ENCODE data around the gene PODXL2. TPM values are rescaled to one million over a fixed set of nuclear protein-coding genes. Genes with fewer than 3 reads are reported as not detected.

The PODXL2 gene
- total RNA-seq, 3 donors from 2014 or later: 5.4 to 18.5 (median 16.2) TPM

DNA sequence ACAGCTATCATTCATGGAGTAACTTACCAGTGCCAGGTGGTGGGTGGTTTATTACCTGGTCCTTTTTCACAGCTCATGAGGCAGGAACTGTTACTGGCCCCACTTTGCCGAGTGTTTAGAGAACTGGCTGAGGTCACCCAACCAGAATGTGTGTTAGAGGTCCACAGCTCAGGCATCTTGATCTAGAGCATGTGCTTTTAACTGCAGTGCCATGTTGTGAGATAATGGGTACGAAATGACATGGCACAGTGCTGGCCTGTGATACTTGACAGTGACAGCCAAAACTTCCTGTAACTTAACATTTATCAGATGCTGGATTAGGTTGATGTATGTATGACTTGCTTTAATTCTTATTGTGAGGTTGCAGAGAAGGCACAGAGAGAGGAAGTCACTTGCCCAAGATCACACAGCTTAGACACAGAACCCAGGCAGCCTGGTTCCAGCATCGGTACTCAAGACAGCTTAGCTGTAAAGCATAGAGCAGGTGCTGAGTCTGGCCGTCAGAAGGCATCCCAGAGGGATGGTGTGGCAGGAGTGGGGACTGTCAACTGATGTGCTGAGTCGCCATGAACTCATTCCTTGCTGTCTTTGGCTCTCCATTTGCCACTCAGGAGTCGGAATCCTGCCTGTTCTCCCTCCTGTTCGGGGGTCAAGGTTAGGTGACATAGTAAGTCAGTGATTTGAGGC lies 21.2 kb upstream of the PODXL2 start:
- DNase-seq (no peak), ATAC-seq (no peak)
- Histone ChIP-seq H3K36me3 (ENCODE audit: low read depth) (no peaks in the 10 kb centered on the region), H3K9me3 (no peaks in the 10 kb centered on the region), H3K4me3 (no peak overlapping the region), H3K4me1 (ENCODE audit: low read depth) (no peaks in the 10 kb centered on the region)
- intact Hi-C loops (cut with DNase I, micrococcal nuclease): no loop called here
- TF ChIP-seq, protein P1, sequence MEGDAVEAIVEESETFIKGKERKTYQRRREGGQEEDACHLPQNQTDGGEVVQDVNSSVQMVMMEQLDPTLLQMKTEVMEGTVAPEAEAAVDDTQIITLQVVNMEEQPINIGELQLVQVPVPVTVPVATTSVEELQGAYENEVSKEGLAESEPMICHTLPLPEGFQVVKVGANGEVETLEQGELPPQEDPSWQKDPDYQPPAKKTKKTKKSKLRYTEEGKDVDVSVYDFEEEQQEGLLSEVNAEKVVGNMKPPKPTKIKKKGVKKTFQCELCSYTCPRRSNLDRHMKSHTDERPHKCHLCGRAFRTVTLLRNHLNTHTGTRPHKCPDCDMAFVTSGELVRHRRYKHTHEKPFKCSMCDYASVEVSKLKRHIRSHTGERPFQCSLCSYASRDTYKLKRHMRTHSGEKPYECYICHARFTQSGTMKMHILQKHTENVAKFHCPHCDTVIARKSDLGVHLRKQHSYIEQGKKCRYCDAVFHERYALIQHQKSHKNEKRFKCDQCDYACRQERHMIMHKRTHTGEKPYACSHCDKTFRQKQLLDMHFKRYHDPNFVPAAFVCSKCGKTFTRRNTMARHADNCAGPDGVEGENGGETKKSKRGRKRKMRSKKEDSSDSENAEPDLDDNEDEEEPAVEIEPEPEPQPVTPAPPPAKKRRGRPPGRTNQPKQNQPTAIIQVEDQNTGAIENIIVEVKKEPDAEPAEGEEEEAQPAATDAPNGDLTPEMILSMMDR (IDR thresholded peaks at IDR 0.05): no peak

DNA sequence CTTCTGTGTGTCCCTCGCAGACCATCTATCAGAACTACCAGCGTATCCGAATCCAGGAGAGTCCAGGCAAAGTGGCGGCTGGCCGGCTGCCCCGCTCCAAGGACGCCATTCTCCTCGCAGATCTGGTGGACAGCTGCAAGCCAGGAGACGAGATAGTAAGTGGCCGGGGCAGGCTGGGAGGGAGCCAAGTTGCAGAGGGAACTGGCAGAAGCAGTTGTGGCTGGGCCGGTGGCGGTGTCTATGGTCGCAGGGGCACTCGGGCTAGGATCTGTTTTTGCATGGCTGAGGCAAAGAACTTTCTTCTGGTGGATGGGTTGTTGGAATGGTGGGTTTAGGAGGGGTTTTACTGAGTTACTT lies 20.6 kb upstream of the PODXL2 start:
- Histone ChIP-seq H3K9me3 (no peaks in the 10 kb centered on the region), H3K4me3 (no peak overlapping the region), H3K36me3 (ENCODE audit: low read depth) (no peaks in the 10 kb centered on the region), H3K4me1 (ENCODE audit: low read depth) (no peaks in the 10 kb centered on the region)
- ATAC-seq (no peak), DNase-seq (no peak)
- TF ChIP-seq, protein P1 (IDR thresholded peaks at IDR 0.05): no peak
- intact Hi-C loops (cut with DNase I, micrococcal nuclease): no loop called here

DNA sequence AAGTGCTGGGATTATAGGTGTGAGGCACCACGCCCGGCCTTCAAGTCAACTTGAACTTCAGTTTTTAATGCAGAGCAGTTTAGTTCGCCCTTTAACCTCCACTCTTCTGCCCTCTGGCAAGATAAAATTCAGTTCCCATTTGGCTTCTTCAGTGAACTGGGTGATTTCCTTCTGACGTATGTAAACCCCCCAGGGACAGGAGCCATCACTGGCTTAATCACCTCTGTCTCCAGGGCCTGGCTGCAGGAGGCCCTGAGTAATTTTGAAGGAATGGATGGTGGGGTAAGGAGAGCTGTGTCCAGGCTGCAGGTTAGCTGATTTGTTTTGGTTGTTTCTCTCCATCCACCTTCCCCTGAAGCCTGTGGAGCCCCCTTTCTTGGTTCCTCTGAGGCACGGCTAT lies 18.9 kb upstream of the PODXL2 start:
- H3K4me3 ChIP-seq: no peak overlapping the region
- no peak for DNase-seq
- intact Hi-C loops (cut with DNase I, micrococcal nuclease): no loop called here
- H3K9me3 ChIP-seq: no peaks in the 10 kb centered on the region
- H3K36me3 ChIP-seq (ENCODE audit: low read depth): no peaks in the 10 kb centered on the region
- ATAC-seq: no peak
- H3K4me1 ChIP-seq (ENCODE audit: low read depth): no peaks in the 10 kb centered on the region
- TF ChIP-seq, protein P1 (IDR thresholded peaks at IDR 0.05): no peak

DNA sequence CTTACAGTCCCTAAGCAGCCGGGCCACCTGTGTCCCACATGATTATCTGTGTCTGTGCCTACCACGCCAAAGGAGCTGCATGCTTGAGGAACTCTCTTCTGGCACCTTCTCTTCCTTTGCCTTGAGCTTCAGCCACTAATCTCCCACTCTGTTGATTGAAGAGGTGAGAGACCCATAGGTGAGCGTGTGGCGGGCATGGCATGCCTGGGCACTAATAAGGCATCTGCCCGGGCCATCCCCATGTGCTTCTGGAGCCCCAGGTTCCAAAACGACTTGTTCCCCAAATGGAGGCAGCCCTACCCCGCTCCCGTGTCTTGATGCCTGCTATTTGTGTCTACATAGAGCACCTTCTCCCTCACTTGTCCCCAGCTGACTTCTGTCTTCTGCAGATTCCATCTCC lies 17.7 kb upstream of the PODXL2 start:
- no peak for ATAC-seq
- DNase-seq: no peak
- intact Hi-C loops (cut with DNase I, micrococcal nuclease): no loop called here
- TF ChIP-seq, protein P1 (IDR thresholded peaks at IDR 0.05): no peak
- Histone ChIP-seq H3K4me3 (no peak overlapping the region), H3K9me3 (no peaks in the 10 kb centered on the region), H3K4me1 (ENCODE audit: low read depth) (no peaks in the 10 kb centered on the region), H3K36me3 (ENCODE audit: low read depth) (no peaks in the 10 kb centered on the region)

DNA sequence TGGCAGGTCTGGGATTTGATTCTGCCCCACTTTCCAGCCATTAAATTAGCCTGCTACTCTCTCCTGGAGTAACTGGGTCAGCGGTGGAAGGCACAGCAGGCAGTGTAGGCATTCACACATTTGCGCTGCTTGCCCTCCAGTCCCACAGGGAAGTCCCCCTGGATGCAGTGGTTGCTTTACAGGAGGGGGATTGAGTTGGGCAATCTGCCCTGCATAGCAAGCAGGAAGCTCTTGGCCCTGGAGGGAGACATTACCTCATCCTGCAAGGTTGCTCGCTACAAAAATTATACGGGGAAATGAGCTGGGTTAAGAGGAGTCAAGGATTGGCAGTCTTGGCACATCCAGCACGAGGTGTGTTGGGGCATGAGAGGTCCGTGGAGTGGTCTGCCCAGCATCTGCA lies 16.0 kb upstream of the PODXL2 start:
- ATAC-seq: no peak
- intact Hi-C loops (cut with DNase I, micrococcal nuclease): no loop called here

More for the DNA sequence above, 16.0 kb upstream of the PODXL2 start:
- H3K4me3 ChIP-seq: no peak overlapping the region
- H3K4me1 ChIP-seq (ENCODE audit: low read depth): no peaks in the 10 kb centered on the region
- H3K9me3 ChIP-seq: no peaks in the 10 kb centered on the region
- TF ChIP-seq, protein P1 (IDR thresholded peaks at IDR 0.05): no peak
- no peaks in the 10 kb centered on the region for H3K36me3 ChIP-seq (ENCODE audit: low read depth)
- DNase-seq: no peak

Data from mucosa of descending colon (tissue), 3 donors.